Dermis blood vessel endothelial cell (primary cell): Measurements from ENCODE around the gene MYH10. TPM values are rescaled to one million over a fixed set of nuclear protein-coding genes. Genes with fewer than 3 reads are reported as not detected.

Experiments used
- DNase-seq: peaks from one replicate; pipeline ENCODE4 v3.0.0; 2010
- total RNA-seq: library from RNA; depleted of rRNA; stranded (reverse); fragments of >200 nt; gene quantifications from 2 replicates; pipeline ENCODE4 v1.2.3, GENCODE V29; 2014

MYH10 gene
- total RNA-seq, 1 donor from 2014 or later: 227 TPM

GRCh38 chr17:8470447-8471047 is 160.0 kb downstream of the MYH10 start:
- DNase-seq: peak; percentile 33

- no peak for DNase-seq
Measured at GRCh38 chr17:8469964-8470363, 160.6 kb downstream of the MYH10 start.

DNA sequence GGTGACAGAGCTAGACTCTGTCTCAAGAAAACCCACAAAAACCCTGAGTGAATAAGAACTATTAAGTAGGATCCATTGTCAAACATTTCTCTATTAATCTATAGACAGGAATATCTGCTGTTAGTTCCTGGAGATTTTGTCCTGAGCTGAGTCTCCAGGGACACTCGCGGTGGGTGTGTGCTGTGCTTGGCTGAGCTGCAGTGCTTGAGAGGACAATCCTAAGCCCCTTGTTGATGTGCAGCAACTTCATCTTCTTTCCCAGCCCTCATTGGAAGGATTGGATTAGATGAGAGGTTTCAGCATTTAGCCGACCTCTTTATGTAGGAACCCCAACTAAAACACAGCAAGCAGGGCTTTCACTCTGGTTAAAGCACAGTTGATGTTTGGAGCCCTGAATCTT is 161.5 kb downstream of the MYH10 start:
- no peak for DNase-seq

DNA sequence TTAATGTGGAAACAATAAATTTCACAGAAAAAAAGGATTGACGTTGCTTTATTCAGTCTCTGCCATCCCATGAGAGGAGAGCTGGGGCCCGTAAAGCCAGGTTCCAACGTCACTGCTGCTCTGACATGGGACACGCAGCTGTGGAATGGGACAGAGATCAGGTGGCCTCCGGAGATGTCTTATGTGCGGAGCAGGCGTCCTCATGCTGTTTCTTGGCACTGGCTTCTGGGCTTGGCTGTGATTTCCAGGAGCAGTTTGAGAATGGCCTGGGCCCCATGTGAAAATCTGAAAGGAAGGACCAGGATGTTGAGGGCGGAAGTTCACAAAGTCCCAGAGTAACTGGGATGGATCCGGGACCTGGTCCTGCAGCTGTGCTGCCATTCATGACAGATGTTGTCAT is 162.4 kb downstream of the MYH10 start:
- no peak for DNase-seq

GRCh38 chr17:8467527-8467926 is 163.0 kb downstream of the MYH10 start:
- DNase-seq: no peak

DNA sequence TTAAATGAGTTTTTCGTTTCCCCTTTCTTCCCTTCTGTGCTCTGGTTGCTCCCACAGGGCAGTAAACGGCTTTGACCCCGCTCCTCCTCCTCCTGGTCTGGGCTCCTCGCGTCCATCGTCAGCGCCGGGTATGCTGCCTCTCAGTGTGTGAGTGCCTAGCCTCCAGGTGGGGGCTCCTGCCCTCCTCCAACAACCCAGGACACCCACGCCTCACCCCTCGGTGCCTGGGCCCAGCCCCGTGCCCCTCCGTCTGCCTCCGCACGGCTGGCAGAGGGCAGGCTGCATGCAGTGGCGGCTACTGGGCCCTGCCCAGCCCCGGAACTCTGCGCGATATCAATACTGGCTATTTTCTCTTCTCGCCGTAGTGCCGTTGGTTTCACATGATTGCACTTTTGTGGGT is 163.7 kb downstream of the MYH10 start:
- DNase-seq: no peak

DNA sequence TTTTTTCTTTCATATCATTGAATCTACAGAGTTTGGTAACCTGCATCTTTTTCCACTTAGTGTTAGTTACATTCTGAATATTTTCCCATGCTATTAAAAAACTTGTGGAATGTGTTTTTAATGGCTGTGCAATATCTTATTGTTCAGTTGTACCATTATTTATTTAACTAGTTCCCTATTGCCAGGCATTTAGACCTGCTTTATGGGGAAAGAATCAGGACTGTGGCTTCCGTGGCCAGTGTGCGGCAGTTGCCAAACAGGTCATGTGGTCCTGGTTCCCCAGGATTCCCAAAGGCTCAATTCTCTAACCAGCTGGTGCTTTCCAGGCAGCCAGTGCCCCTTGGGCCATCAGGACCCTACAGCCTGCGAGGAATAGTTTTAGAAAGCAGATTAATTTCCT is 164.1 kb downstream of the MYH10 start:
- no peak for DNase-seq

GRCh38 chr17:8465759-8466158 is 164.8 kb downstream of the MYH10 start:
- no peak for DNase-seq

GRCh38 chr17:8465356-8465755 is 165.2 kb downstream of the MYH10 start:
- no peak for DNase-seq

DNA sequence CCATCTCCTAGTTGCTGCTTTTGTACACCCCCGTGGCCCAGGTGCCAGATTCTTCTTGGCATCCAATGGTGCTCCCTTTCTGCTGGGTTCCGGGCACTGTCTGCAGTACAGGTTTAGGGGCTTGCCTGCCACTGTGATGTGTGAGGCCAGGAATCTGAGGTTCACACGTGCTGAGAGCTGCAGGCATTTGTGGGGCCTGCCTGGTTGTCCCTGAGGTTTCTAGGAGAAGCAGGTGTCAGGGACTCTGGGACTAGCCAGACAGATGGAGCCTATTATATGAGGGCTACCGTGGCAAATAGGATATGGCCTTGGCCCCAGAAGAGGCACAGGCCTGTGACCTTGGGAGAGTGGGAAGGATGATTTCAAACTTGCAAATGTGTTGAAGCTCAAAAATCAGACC is 165.6 kb downstream of the MYH10 start:
- DNase-seq: no peak

GRCh38 chr17:8463099-8463498 is 167.4 kb downstream of the MYH10 start:
- DNase-seq: no peak

GRCh38 chr17:8462564-8462963 is 168.0 kb downstream of the MYH10 start:
- DNase-seq: no peak

DNA sequence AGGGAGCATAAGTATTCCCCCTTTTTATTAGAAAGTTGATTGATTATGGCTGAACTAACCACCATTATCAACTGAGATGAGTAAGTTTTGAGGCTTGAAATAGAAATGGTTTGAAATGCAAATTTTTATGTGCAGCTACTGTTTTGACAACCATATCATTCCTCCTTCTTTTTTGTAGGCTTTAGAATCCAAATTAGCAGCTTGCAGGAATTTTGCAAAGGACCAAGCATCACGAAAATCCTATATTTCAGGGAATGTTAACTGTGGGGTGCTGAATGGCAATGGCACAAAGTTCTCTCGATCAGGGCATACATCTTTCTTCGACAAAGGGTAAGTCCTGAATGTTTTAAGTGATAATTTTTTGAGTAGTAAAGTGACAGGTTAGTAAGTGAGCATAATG is 170.7 kb downstream of the MYH10 start:
- DNase-seq: no peak

GRCh38 chr17:8459107-8459506 is 171.4 kb downstream of the MYH10 start:
- DNase-seq: no peak

DNA sequence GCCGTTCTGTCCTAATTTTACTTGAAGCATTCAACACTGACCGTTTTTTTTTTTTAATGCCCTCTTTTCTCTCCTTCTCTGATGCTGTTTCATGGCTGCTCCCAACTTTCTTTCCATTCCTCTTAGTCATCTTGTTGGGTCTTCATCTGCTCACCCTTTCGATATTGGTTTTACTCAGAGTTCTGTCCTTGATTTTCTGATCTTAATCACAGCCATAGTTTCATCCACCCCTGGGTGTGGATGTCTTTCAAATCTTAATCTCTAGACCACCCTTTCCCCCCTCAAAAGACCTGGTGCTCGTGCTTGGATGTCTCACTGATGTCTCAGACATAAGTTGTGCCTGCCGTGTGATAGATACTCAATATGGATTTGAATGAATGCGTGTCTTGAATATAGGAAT is 172.4 kb downstream of the MYH10 start:
- no peak for DNase-seq

DNA sequence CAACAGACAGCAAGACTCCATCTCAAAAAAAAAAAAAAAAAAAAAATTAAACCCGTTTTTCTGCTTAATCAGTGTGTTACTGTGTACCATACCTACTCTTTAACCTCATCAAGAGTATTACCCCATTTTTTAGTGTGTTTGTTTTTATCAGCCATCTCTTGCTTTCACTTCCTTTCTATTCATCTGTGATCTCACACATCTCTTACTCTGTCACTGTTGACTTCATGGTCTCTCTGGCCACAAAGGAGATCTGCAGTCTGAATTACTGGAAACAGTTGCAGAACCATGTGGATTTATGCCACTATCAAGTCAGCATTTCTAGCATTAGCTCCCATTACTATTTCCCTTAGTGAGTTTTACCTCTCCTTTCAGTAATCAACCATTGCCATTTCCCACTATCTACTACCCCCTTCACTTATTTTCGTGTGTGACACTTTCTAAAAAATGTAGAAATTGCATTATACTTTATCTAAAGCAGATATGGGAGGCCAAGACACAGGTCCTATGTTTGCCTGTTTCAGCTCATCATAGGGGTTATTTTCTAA is 174.8 kb downstream of the MYH10 start:
- DNase-seq: no peak

- DNase-seq: no peak
Measured at GRCh38 chr17:8453326-8453725, 177.2 kb downstream of the MYH10 start.

DNA sequence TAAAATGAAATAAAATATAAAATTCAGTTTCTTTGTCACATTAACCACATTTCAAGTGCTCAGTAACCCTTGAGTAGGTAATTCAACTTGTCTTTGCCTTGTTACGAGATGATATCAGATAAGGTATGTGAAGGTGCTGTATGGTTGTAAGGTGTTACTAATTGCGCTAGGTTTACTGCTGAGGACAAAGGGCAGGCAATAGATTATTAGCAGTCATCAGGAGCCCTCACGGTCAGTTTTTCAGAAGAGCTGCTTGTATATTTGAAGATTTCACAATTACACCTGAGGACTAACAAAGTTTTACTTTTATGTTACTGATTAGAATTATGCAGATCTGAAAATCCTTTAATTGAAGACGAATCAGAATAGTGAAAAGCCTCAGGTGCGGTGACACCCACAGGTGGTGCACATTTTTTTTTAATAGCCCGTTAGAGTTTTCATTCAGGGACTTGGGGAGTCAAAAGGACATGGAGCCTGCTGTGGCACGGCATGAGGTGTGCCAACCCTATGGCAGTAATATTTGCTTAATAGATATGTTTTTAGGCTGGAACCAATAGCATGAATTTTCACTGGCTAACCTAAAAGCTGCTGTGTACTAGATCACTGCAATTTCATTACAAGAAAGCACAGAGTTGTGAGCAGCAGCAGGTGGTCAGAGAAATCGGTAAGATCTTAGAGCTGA is 178.5 kb downstream of the MYH10 start:
- DNase-seq: no peak

- no peak for DNase-seq
Measured at GRCh38 chr17:8448310-8448709, 182.2 kb downstream of the MYH10 start.

DNA sequence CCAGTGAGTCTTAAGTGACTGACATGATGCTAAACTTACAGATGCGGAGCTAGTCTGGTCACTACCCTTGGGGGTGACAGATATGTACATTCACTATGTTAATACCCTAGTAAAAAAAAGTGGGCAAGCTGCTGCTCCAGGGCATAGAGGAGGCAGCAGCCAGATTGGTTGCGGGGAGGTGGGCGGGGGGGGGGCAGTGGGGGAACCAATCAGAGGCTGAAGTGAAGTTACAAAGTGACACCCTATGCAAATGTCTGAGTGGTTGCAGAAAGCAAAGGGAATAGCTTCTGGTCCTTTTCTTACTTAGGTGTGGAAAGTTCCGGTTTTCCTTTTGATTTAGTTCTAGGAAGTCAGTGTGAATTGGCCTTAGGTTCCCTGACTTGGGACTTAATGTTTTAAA is 182.7 kb downstream of the MYH10 start:
- peak; percentile 33 for DNase-seq

DNA sequence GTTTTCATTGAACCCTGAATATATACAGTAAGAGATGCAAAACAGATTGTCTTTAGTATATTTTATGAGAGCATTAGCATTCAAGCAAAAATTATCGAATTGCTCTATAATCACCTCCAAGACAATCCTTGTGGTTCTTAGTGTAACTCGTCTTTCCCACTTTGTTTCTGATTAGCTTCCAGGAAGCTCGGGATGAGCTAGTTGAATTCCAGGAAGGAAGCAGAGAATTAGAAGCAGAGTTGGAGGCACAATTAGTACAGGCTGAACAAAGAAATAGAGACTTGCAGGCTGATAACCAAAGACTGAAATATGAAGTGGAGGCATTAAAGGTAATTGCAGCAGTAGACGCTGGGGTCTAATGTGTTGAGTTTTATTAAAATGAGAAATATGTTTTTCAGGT is 185.0 kb downstream of the MYH10 start:
- DNase-seq: peak; percentile 71

DNA sequence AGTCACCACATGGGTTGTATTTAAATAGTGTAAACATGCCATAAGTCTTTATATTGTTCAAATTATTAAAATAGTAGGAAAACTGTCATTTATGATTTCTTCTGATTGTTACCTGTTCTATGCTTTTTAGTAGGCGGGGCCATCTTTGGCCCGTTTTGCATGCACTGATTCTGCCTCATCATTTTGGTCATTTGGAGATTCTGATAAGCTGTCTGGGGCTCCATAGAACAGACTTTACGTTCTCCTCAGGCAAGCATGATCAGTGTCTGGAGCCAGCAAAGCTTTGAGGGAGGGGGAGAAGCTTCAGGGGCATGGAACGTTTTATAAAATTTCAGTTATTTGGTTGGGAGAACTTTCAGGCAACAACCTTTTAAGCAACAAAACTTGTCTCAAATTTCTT is 186.0 kb downstream of the MYH10 start:
- DNase-seq: no peak

DNA sequence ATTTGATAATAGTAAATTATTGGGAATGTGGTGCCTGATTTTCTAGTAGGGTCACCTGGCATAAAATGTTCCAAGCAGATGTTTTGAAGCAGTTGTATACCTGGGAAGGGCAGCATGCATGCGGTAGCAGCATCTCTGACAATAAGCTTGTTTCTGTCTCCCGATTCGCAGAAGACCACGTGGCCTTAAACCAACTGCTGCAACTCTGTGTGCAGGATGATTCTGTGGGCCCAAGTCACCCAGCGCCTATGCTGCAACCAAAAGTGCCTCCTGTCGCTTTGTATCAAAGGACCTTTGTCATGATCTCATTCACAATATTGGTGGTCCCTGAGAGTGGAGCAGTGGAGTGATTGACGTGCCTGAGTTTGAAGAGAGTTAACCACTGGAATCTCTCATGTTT is 186.8 kb downstream of the MYH10 start:
- no peak for DNase-seq

GRCh38 chr17:8442310-8442709 is 188.2 kb downstream of the MYH10 start:
- no peak for DNase-seq

DNA sequence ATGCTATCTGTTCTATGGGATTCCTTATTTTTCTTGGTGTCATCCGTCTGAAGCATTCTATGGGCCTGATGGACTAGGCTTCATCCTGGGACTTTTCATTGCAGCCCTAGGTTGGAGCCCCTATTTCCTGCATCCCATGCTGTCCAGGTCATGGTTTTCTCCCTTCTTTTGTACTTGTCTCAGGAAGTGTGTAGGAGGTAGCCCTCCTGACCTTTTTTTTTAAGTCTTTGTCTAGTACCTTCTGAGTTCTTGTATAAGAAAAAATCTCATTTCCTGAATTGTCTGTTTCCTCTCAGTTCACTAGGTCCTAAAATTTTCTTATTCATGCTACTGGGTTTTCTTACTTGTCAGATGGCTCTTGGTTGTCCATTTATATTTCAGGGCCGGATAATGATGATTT is 188.8 kb downstream of the MYH10 start:
- DNase-seq: peak; percentile 43
